ENCODE measurements around the gene MEIS2. TPM values are rescaled to one million over a fixed set of nuclear protein-coding genes. Genes with fewer than 3 reads are reported as not detected.

The MEIS2 gene
- total RNA-seq, 1 donor from 2014 or later, result 35.6 TPM

DNA sequence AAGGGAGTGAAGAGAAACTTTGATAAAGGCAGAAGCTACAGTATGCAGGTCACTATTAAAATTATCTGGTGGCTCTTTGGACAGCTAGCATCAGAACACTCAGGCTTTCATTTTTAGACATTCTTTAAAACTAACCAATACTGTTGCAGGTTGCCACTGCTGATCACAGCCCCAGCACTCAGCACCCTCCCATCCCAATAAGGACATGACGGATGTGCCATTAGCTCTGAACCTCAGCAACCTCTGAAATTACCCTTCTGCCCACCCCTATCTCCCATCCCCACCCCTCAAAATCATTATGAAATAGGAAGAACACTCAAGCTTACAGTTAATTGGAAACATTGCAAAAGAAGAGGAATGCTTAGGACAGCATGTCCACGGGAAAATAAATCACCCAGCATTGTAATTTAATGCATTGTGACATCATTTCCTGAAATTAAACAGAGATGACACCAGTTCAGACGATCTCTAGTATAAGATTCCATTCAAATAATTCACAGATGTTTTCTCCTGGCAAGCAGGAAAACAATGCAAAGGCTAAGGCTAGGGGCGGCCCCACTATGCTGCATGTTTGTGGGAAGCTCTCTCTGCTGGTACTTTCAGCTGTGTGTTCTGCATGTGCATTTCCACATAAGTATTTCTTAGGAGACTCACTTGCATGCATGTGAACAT lies 71.6 kb downstream of the MEIS2 start:
- Histone ChIP-seq H3K9me3 (ENCODE audit: insufficient read depth, low read depth, low read length) (no peaks in the 10 kb centered on the region), H4K20me1 (ENCODE audit: insufficient read depth, low read length) (peaks cover 26% of the 10 kb centered on the region), H3K79me2 (ENCODE audit: insufficient read depth, low read length) (peaks cover 35% of the 10 kb centered on the region), H2AFZ (ENCODE audit: low read depth, low read length) (no peak overlapping the region), H3K27ac (ENCODE audit: low read depth, low read length) (no peak overlapping the region), H3K4me3 (ENCODE audit: insufficient read depth, low read depth, low read length) (no peak overlapping the region), H3K4me2 (ENCODE audit: low read length) (no peak overlapping the region), H3K4me1 (ENCODE audit: insufficient read depth, low read length) (no peaks in the 10 kb centered on the region), H3K9ac (ENCODE audit: low read length) (no peak overlapping the region), H3K27me3 (ENCODE audit: insufficient read depth, low read length) (no peaks in the 10 kb centered on the region), H3K36me3 (ENCODE audit: insufficient read depth, low read length) (peaks cover 11% of the 10 kb centered on the region)
- Mint-ChIP-seq H3K27ac (ENCODE audit: unreplicated experiment) (no peak overlapping the region), H3K27me3 (ENCODE audit: low read depth, unreplicated experiment) (no peaks in the 10 kb centered on the region), H3K9me3 (ENCODE audit: unreplicated experiment) (no peaks in the 10 kb centered on the region), H3K4me3 (ENCODE audit: unreplicated experiment) (no peak overlapping the region), H3K4me1 (ENCODE audit: low read depth, unreplicated experiment) (peaks cover 3% of the 10 kb centered on the region), H3K36me3 (ENCODE audit: low read depth, unreplicated experiment) (peaks cover 17% of the 10 kb centered on the region)
- TF ChIP-seq, protein P1, sequence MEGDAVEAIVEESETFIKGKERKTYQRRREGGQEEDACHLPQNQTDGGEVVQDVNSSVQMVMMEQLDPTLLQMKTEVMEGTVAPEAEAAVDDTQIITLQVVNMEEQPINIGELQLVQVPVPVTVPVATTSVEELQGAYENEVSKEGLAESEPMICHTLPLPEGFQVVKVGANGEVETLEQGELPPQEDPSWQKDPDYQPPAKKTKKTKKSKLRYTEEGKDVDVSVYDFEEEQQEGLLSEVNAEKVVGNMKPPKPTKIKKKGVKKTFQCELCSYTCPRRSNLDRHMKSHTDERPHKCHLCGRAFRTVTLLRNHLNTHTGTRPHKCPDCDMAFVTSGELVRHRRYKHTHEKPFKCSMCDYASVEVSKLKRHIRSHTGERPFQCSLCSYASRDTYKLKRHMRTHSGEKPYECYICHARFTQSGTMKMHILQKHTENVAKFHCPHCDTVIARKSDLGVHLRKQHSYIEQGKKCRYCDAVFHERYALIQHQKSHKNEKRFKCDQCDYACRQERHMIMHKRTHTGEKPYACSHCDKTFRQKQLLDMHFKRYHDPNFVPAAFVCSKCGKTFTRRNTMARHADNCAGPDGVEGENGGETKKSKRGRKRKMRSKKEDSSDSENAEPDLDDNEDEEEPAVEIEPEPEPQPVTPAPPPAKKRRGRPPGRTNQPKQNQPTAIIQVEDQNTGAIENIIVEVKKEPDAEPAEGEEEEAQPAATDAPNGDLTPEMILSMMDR (IDR thresholded peaks at IDR 0.05; ENCODE audit: insufficient read depth, low read depth, low read length), result no peak
- no peak for TF ChIP-seq EZH2 (IDR thresholded peaks at IDR 0.05; ENCODE audit: insufficient read depth, low read length)
- FAIRE-seq (peak; percentile 34), DNase-seq (ENCODE audit: low read depth) (no peak)

DNA sequence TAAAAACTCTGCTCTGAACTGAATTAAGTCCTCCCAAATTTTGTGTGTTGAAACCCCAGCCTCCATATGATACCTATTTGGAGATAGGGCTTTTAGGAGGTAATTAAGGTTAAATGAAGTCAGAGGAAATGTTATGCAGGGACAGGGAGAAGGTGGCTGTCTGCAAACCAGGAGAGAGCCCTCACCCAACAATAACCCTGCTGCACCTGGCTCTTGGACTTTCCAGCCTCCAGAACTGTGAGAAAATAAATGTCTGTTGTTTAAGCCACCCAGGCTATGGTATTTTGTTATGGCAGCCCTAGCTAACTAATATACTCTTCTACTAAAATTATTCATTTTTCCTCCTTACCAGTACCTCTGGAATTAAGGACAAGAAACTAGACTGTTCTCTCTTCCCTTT lies 79.5 kb downstream of the MEIS2 start:
- no peaks in the 10 kb centered on the region for H3K36me3 ChIP-seq (ENCODE audit: insufficient read depth, low read length)
- no peak overlapping the region for H3K9ac ChIP-seq (ENCODE audit: low read length)
- peaks cover 21% of the 10 kb centered on the region for H3K79me2 ChIP-seq (ENCODE audit: insufficient read depth, low read length)
- FAIRE-seq (no peak), DNase-seq (ENCODE audit: low read depth) (no peak)
- H4K20me1 ChIP-seq (ENCODE audit: insufficient read depth, low read length), result peaks cover 11% of the 10 kb centered on the region
- no peaks in the 10 kb centered on the region for H3K27me3 ChIP-seq (ENCODE audit: insufficient read depth, low read length)
- peaks cover 12% of the 10 kb centered on the region for H3K36me3 Mint-ChIP-seq (ENCODE audit: low read depth, unreplicated experiment)
- no peaks in the 10 kb centered on the region for H3K27me3 Mint-ChIP-seq (ENCODE audit: low read depth, unreplicated experiment)
- H3K4me1 Mint-ChIP-seq (ENCODE audit: low read depth, unreplicated experiment), result peaks cover 2% of the 10 kb centered on the region
- TF ChIP-seq, protein P1 (IDR thresholded peaks at IDR 0.05; ENCODE audit: insufficient read depth, low read depth, low read length), result no peak
- no peak for TF ChIP-seq EZH2 (IDR thresholded peaks at IDR 0.05; ENCODE audit: insufficient read depth, low read length)
- H3K4me3 ChIP-seq (ENCODE audit: insufficient read depth, low read depth, low read length), result no peak overlapping the region
- H3K4me3 Mint-ChIP-seq (ENCODE audit: unreplicated experiment), result no peak overlapping the region
- peaks cover 31% of the 10 kb centered on the region for H3K4me1 ChIP-seq (ENCODE audit: insufficient read depth, low read length)
- H3K27ac ChIP-seq (ENCODE audit: low read depth, low read length), result no peak overlapping the region
- no peak overlapping the region for H2AFZ ChIP-seq (ENCODE audit: low read depth, low read length)
- no peaks in the 10 kb centered on the region for H3K9me3 ChIP-seq (ENCODE audit: insufficient read depth, low read depth, low read length)
- H3K4me2 ChIP-seq (ENCODE audit: low read length), result peak overlapping the region; percentile 76
- no peak overlapping the region for H3K27ac Mint-ChIP-seq (ENCODE audit: unreplicated experiment)
- no peaks in the 10 kb centered on the region for H3K9me3 Mint-ChIP-seq (ENCODE audit: unreplicated experiment)

Measured in astrocyte (in vitro differentiated cells and primary cell).